WTC11 (cell line): ENCODE results near the gene F5. TPM values are rescaled to one million over a fixed set of nuclear protein-coding genes. Genes with fewer than 3 reads are reported as not detected.

Experiments used
- ATAC-seq: fragments of 200-7000 bp; cut with Tn5 transposase; 2 replicates; pipeline ENCODE4 v1.10.0; 2021; ENCODE audit warnings: mild to moderate bottlenecking, moderate library complexity
- CTCF ChIA-PET: fragments of 300-600 bp; sonication (Branson Sonifier 250); formaldehyde crosslinking; loops from one replicate; lab custom pipeline; 2021; ENCODE audit warnings: antibody characterized with exemption; lab: Charles Lee
- POLR2A ChIA-PET: fragments of 350-600 bp; sonication (Branson Sonifier 250); formaldehyde crosslinking; loops from one replicate; lab custom pipeline; 2021; ENCODE audit warnings: antibody characterized with exemption; lab: Charles Lee
- DNase-seq: peaks from one replicate; pipeline ENCODE4 v3.0.0; 2021; ENCODE audit warnings: low spot score
- H3K27ac Mint-ChIP-seq: 2 replicates; pipeline ENCODE4 v1.8.0; 2021; ENCODE audit warnings: mixed read lengths
- H3K27me3 Mint-ChIP-seq: 2 replicates; pipeline ENCODE4 v1.8.0; 2021; ENCODE audit warnings: low read depth, mild to moderate bottlenecking, moderate library complexity, mixed read lengths
- H3K36me3 Mint-ChIP-seq: 2 replicates; pipeline ENCODE4 v1.8.0; 2021; ENCODE audit warnings: mixed read lengths
- H3K4me1 Mint-ChIP-seq: 2 replicates; pipeline ENCODE4 v1.8.0; 2022; ENCODE audit warnings: mixed read lengths
- H3K4me3 Mint-ChIP-seq: 2 replicates; pipeline ENCODE4 v1.8.0; 2021; ENCODE audit warnings: mild to moderate bottlenecking, moderate library complexity, mixed read lengths
- H3K9me3 Mint-ChIP-seq: 2 replicates; pipeline ENCODE4 v1.8.0; 2021; ENCODE audit warnings: mixed read lengths
- CREB1 ChIP-seq: sonication (generic); formaldehyde crosslinking; IDR thresholded peaks from 2 replicates; pipeline ENCODE4 v1.8.0; 2023; ENCODE audit warnings: mild to moderate bottlenecking, missing genetic modification reagents
- ETV6 ChIP-seq: sonication (generic); formaldehyde crosslinking; IDR thresholded peaks from 2 replicates; pipeline ENCODE4 v1.8.1; 2022; ENCODE audit warnings: mild to moderate bottlenecking, missing genetic modification reagents
- FOXK1 ChIP-seq: sonication (generic); formaldehyde crosslinking; IDR thresholded peaks from 2 replicates; pipeline ENCODE4 v1.8.0; 2022; ENCODE audit warnings: mild to moderate bottlenecking, moderate library complexity, missing genetic modification reagents
- HMGA2 ChIP-seq: fragments of 250-450 bp; sonication (Bioruptor Pico); IDR thresholded peaks from 2 replicates; pipeline ENCODE4 v1.4.0; 2021; ENCODE audit warnings: mild to moderate bottlenecking, moderate library complexity
- KAT7 ChIP-seq: sonication (generic); formaldehyde crosslinking; IDR thresholded peaks from 2 replicates; pipeline ENCODE4 v1.8.1; 2023; ENCODE audit warnings: missing genetic modification reagents, mild to moderate bottlenecking, borderline replicate concordance
- MAX ChIP-seq: sonication (generic); formaldehyde crosslinking; IDR thresholded peaks from 2 replicates; pipeline ENCODE4 v1.8.0; 2022; ENCODE audit warnings: mild to moderate bottlenecking, missing genetic modification reagents
- NFE2L1 ChIP-seq: sonication (generic); formaldehyde crosslinking; IDR thresholded peaks from 2 replicates; pipeline ENCODE4 v1.8.1; 2023; ENCODE audit warnings: missing genetic modification reagents
- PRDM15 ChIP-seq: sonication (generic); formaldehyde crosslinking; IDR thresholded peaks from 2 replicates; pipeline ENCODE4 v1.8.0; 2022; ENCODE audit warnings: missing genetic modification reagents
- TCF7 ChIP-seq: sonication (generic); formaldehyde crosslinking; IDR thresholded peaks from 2 replicates; pipeline ENCODE4 v1.8.0; 2022; ENCODE audit warnings: mild to moderate bottlenecking, low read depth, missing genetic modification reagents, moderate library complexity
- TEAD1 ChIP-seq: sonication (generic); formaldehyde crosslinking; IDR thresholded peaks from 2 replicates; pipeline ENCODE4 v1.8.0; 2022; ENCODE audit warnings: mild to moderate bottlenecking, missing genetic modification reagents
- TEAD4 ChIP-seq: sonication (generic); formaldehyde crosslinking; IDR thresholded peaks from 2 replicates; pipeline ENCODE4 v1.8.0; 2022; ENCODE audit warnings: mild to moderate bottlenecking, missing genetic modification reagents
- ZNF138 ChIP-seq: sonication (generic); formaldehyde crosslinking; conservative IDR thresholded peaks from 2 replicates; pipeline ENCODE4 v1.8.1; 2022; ENCODE audit warnings: mild to moderate bottlenecking, moderate library complexity, missing genetic modification reagents
- ZNF232 ChIP-seq: sonication (generic); formaldehyde crosslinking; IDR thresholded peaks from 2 replicates; pipeline ENCODE4 v1.8.0; 2022; ENCODE audit warnings: mild to moderate bottlenecking, missing genetic modification reagents
- total RNA-seq: library from RNA; stranded (reverse); gene quantifications from 3 replicates; pipeline ENCODE4 v1.2.3, GENCODE V29; 2021
- TF ChIP-seq, protein P1 (sequence below): fragments of 200-600 bp; IDR thresholded peaks from 2 replicates; pipeline ENCODE4 v1.8.0; 2022; ENCODE audit warnings: antibody characterized with exemption
- TF ChIP-seq, protein P2 (sequence below): sonication (generic); formaldehyde crosslinking; IDR thresholded peaks from 2 replicates; pipeline ENCODE4 v1.8.1; 2022; ENCODE audit warnings: missing genetic modification reagents, borderline replicate concordance
- TF ChIP-seq, protein P3 (sequence below): sonication (generic); formaldehyde crosslinking; IDR thresholded peaks from 2 replicates; pipeline ENCODE4 v1.8.1; 2022; ENCODE audit warnings: mild to moderate bottlenecking, moderate library complexity, missing genetic modification reagents
- TF ChIP-seq, protein P4 (sequence below): sonication (generic); formaldehyde crosslinking; IDR thresholded peaks from 2 replicates; pipeline ENCODE4 v1.8.1; 2022; ENCODE audit warnings: mild to moderate bottlenecking, missing genetic modification reagents, moderate library complexity, borderline replicate concordance
- TF ChIP-seq, protein P5 (sequence below): sonication (generic); formaldehyde crosslinking; IDR thresholded peaks from 2 replicates; pipeline ENCODE4 v1.8.1; 2023; ENCODE audit warnings: mild to moderate bottlenecking, missing genetic modification reagents

F5 gene
- total RNA-seq, 1 experiment from 2014 or later = 0.20 TPM

DNA sequence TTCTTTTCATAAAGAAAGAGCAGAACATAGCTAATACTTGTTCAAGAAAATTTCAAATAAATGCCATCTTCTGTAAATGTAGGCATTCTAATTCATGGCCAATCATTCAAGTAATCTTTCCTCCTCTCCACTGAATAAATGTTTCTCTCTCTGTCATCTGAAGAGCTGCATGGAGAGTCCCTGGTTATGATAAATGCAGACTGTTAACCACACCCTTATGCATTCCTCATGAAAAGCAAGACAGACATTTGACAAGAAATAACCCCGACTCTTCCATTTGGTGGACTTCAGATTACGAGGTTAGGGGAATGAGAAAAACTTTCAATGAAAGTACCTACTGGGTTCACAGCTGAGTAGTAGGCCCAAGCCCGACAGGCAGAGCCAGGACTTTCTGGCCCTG, 55.8 kb downstream of the F5 start:
- CTCF ChIA-PET = interaction anchor here (1.0 kb wide), 1 partner anchor 16 kb away, joined by 4 read pairs; no protein-coding TSS in a partner anchor
- DNase-seq = no peak
- Mint-ChIP-seq H3K4me1 (peaks cover 32% of the 10 kb centered on the region), H3K36me3 (no peaks in the 10 kb centered on the region), H3K9me3 (no peaks in the 10 kb centered on the region; the same call in 1 of the 2 replicates), H3K4me3 (no peak overlapping the region), H3K27ac (no peak overlapping the region; the same call in 1 of the 2 replicates), H3K27me3 (no peaks in the 10 kb centered on the region)
- POLR2A ChIA-PET = interaction anchor here (1.7 kb wide), 1 partner anchor 44 kb away, joined by 4 read pairs; the partner anchor contains the start of gene SLC19A2
- TF ChIP-seq ZNF138 (CRISPR knock-in tag) = no peak
- no peak for ATAC-seq

- peak overlapping the region; percentile 95 for H3K27ac Mint-ChIP-seq
- peak overlapping the region; percentile 39 for H3K4me3 Mint-ChIP-seq
- peak; percentile 42 for DNase-seq
- ChIA-PET CTCF (interaction anchor here (2.9 kb wide), 1 partner anchor 43 kb away, joined by 13 read pairs; the partner anchor contains the start of gene SLC19A2), POLR2A (interaction anchor here (1.2 to 2.2 kb wide), 2 partner anchors 43 to 68 kb away, joined by 3 to 15 read pairs; partner anchors contain the start of gene SLC19A2)
- H3K4me1 Mint-ChIP-seq = peaks cover 32% of the 10 kb centered on the region
- no peaks in the 10 kb centered on the region for H3K27me3 Mint-ChIP-seq
- H3K9me3 Mint-ChIP-seq = no peaks in the 10 kb centered on the region
- no peaks in the 10 kb centered on the region for H3K36me3 Mint-ChIP-seq
- TF ChIP-seq TCF7 = no peak
- no peak for TF ChIP-seq ETV6 (CRISPR knock-in tag)
- 0 out of 2 replicates have a peak, but pooled peaks have one; percentile 39 for TF ChIP-seq TEAD4 (CRISPR knock-in tag)
- TF ChIP-seq FOXK1 (CRISPR knock-in tag) = no peak
- peak; percentile 79; the same call in 1 of the 2 replicates for TF ChIP-seq TEAD1 (CRISPR knock-in tag)
- peak; percentile 91 for ATAC-seq
Observed at GRCh38 chr1:169529068-169529642, 57.1 kb downstream of the F5 start.

DNA sequence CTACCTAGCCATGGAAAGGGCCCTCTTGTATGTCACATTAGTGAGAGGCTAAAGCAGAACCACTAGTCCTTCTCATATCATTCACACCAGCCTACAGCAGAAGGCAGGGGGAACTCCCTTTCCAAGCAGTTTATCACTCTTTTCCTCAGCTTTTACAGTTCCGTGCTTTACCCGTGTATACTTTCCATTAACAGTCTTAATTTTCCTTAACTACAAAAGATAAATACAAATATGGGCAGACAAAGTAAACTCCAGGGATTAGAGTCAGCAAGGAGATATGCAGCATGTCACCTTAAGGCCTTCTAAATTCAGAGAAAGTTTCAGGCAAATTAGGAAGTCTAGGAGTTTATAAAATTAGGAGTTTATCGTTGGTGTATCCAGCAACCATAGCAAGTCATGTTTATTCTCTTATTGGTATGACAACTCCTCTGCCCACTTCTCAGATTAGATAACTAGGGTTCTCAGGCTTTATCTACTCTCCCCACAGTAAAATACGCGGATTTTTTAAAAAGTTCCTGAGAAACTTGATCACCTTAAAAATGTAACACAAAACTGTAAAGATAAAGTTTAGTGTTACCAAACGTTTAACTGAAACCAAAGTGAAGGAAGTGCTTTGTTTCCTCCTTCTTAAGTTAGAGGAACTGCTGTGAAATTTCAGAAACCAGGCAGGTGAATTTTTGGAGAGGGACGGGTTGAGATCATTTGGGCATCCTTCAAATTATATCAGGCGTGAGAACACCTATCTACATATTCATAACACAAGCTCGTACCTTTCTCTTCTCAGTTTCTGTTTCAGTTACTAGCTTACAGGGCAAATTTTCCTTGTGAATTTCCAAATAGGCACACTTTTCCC, 57.8 kb downstream of the F5 start:
- Mint-ChIP-seq H3K4me1 (peaks cover 32% of the 10 kb centered on the region), H3K36me3 (no peaks in the 10 kb centered on the region), H3K9me3 (no peaks in the 10 kb centered on the region), H3K4me3 (peak overlapping the region; percentile 39), H3K27me3 (no peaks in the 10 kb centered on the region), H3K27ac (peak overlapping the region; percentile 95)
- ChIA-PET CTCF (interaction anchor here (2.9 kb wide), 1 partner anchor 42 kb away, joined by 13 read pairs; the partner anchor contains the start of gene SLC19A2), POLR2A (interaction anchor here (1.2 to 2.2 kb wide), 2 partner anchors 42 to 68 kb away, joined by 3 to 15 read pairs; partner anchors contain the start of gene SLC19A2)
- ATAC-seq = no peak; the same call in 1 of the 2 replicates
- DNase-seq = no peak
- TF ChIP-seq HMGA2 (CRISPR knock-in tag) (no peak), NFE2L1 (no peak), CREB1 (no peak), MAX (CRISPR knock-in tag) (no peak), ZNF232 (CRISPR knock-in tag) (no peak), PRDM15 (CRISPR knock-in tag) (no peak), KAT7 (CRISPR knock-in tag) (no peak)
- TF ChIP-seq, protein P1, sequence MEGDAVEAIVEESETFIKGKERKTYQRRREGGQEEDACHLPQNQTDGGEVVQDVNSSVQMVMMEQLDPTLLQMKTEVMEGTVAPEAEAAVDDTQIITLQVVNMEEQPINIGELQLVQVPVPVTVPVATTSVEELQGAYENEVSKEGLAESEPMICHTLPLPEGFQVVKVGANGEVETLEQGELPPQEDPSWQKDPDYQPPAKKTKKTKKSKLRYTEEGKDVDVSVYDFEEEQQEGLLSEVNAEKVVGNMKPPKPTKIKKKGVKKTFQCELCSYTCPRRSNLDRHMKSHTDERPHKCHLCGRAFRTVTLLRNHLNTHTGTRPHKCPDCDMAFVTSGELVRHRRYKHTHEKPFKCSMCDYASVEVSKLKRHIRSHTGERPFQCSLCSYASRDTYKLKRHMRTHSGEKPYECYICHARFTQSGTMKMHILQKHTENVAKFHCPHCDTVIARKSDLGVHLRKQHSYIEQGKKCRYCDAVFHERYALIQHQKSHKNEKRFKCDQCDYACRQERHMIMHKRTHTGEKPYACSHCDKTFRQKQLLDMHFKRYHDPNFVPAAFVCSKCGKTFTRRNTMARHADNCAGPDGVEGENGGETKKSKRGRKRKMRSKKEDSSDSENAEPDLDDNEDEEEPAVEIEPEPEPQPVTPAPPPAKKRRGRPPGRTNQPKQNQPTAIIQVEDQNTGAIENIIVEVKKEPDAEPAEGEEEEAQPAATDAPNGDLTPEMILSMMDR = no peak
- TF ChIP-seq, protein P2, sequence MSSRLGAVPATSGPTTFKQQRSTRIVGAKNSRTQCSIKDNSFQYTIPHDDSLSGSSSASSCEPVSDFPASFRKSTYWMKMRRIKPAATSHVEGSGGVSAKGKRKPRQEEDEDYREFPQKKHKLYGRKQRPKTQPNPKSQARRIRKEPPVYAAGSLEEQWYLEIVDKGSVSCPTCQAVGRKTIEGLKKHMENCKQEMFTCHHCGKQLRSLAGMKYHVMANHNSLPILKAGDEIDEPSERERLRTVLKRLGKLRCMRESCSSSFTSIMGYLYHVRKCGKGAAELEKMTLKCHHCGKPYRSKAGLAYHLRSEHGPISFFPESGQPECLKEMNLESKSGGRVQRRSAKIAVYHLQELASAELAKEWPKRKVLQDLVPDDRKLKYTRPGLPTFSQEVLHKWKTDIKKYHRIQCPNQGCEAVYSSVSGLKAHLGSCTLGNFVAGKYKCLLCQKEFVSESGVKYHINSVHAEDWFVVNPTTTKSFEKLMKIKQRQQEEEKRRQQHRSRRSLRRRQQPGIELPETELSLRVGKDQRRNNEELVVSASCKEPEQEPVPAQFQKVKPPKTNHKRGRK = no peak
- TF ChIP-seq, protein P3, sequence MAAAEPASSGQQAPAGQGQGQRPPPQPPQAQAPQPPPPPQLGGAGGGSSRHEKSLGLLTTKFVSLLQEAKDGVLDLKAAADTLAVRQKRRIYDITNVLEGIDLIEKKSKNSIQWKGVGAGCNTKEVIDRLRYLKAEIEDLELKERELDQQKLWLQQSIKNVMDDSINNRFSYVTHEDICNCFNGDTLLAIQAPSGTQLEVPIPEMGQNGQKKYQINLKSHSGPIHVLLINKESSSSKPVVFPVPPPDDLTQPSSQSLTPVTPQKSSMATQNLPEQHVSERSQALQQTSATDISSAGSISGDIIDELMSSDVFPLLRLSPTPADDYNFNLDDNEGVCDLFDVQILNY (CRISPR knock-in tag) = no peak
- TF ChIP-seq, protein P4, sequence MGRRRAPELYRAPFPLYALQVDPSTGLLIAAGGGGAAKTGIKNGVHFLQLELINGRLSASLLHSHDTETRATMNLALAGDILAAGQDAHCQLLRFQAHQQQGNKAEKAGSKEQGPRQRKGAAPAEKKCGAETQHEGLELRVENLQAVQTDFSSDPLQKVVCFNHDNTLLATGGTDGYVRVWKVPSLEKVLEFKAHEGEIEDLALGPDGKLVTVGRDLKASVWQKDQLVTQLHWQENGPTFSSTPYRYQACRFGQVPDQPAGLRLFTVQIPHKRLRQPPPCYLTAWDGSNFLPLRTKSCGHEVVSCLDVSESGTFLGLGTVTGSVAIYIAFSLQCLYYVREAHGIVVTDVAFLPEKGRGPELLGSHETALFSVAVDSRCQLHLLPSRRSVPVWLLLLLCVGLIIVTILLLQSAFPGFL = no peak
- TF ChIP-seq, protein P5, sequence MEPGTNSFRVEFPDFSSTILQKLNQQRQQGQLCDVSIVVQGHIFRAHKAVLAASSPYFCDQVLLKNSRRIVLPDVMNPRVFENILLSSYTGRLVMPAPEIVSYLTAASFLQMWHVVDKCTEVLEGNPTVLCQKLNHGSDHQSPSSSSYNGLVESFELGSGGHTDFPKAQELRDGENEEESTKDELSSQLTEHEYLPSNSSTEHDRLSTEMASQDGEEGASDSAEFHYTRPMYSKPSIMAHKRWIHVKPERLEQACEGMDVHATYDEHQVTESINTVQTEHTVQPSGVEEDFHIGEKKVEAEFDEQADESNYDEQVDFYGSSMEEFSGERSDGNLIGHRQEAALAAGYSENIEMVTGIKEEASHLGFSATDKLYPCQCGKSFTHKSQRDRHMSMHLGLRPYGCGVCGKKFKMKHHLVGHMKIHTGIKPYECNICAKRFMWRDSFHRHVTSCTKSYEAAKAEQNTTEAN (CRISPR knock-in tag) = no peak
